Activated T-helper 9 cell treated with anti-CD3 and anti-CD28 coated beads, Interleukin-2, amount 50 U/mL, for 16 hours (primary cell): ENCODE data around the gene CEP290.
"Not testable (repeated sequence)": the region's sequence is repeated elsewhere in the genome, so short reads cannot be mapped to it uniquely, and the experiment has no call there.

Experiments
- DNase-seq: peaks from one replicate; pipeline ENCODE4 v3.0.0-alpha.2; 2020; ENCODE audit warnings: low read depth

The CEP290 gene

GRCh38 chr12:88144546-88145468 is 2.9 kb upstream of the CEP290 start:
- DNase-seq, result no peak

GRCh38 chr12:88144037-88144436 is 2.1 kb upstream of the CEP290 start:
- no peak for DNase-seq

GRCh38 chr12:88142610-88142991 is 713 bp upstream of the CEP290 start:
- DNase-seq, result no peak

GRCh38 chr12:88141425-88141773 is 489 bp downstream of the CEP290 start:
- DNase-seq, result no peak

GRCh38 chr12:88139711-88140110 is 2.2 kb downstream of the CEP290 start:
- not testable (repeated sequence) for DNase-seq

- DNase-seq, result not testable (repeated sequence)
These were observed 8.7 kb downstream of the CEP290 start for GRCh38 chr12:88133181-88133580.

- no peak for DNase-seq
These were observed 9.5 kb downstream of the CEP290 start for GRCh38 chr12:88132392-88132791.

GRCh38 chr12:88127855-88128254 is 14.0 kb downstream of the CEP290 start:
- no peak for DNase-seq

GRCh38 chr12:88127099-88127498 is 14.8 kb downstream of the CEP290 start:
- no peak for DNase-seq

GRCh38 chr12:88122666-88123065 is 19.2 kb downstream of the CEP290 start:
- DNase-seq, result no peak

- DNase-seq, result no peak
These were observed 28.0 kb downstream of the CEP290 start for GRCh38 chr12:88113871-88114270.

GRCh38 chr12:88111074-88111652 is 30.7 kb downstream of the CEP290 start:
- DNase-seq, result no peak

GRCh38 chr12:88108021-88108420 is 33.9 kb downstream of the CEP290 start:
- DNase-seq, result no peak

GRCh38 chr12:88093573-88093972 is 48.3 kb downstream of the CEP290 start:
- no peak for DNase-seq

- DNase-seq, result no peak
These were observed 49.1 kb downstream of the CEP290 start for GRCh38 chr12:88092771-88093170.

GRCh38 chr12:88084210-88084609 is 57.7 kb downstream of the CEP290 start:
- DNase-seq, result no peak

GRCh38 chr12:88083634-88084033 is 58.3 kb downstream of the CEP290 start:
- DNase-seq, result no peak

- DNase-seq, result no peak
These were observed 60.6 kb downstream of the CEP290 start for GRCh38 chr12:88081247-88081646.

GRCh38 chr12:88067301-88067700 is 74.6 kb downstream of the CEP290 start:
- DNase-seq, result no peak

GRCh38 chr12:88063375-88063774 is 78.5 kb downstream of the CEP290 start:
- DNase-seq, result no peak

GRCh38 chr12:88062474-88062873 is 79.4 kb downstream of the CEP290 start:
- no peak for DNase-seq

GRCh38 chr12:88058719-88059077 is 83.2 kb downstream of the CEP290 start:
- no peak for DNase-seq

- DNase-seq, result no peak
These were observed 83.7 kb downstream of the CEP290 start for GRCh38 chr12:88057994-88058718.
